PC-3 (cell line): ENCODE data around the gene CHD2. TPM values are rescaled to one million over a fixed set of nuclear protein-coding genes. Genes with fewer than 3 reads are reported as not detected.
A peak's percentile ranks its signal among the peaks of the same experiment; 100 is the strongest.

Experiments
- ATAC-seq: fragments of 200-7000 bp; cut with Tn5 transposase; 2 replicates; pipeline ENCODE4 v1.9.1; 2020; ENCODE audit warnings: mild to moderate bottlenecking, moderate library complexity
- BruUV-seq: library from RNA; stranded (reverse); fragments of 400-500 nt; replicated peaks from 2 replicates; lab custom pipeline; 2021; lab: Mats Ljungman, UMichigan
- CTCF ChIA-PET: fragments of 300-600 bp; sonication (Branson Sonifier 250); formaldehyde crosslinking; loops from one replicate; lab custom pipeline; 2022; ENCODE audit warnings: antibody characterized with exemption; lab: Charles Lee
- POLR2A ChIA-PET: fragments of 300-600 bp; sonication (Branson Sonifier 250); formaldehyde crosslinking; loops from one replicate; lab custom pipeline; 2022; ENCODE audit warnings: antibody characterized with exemption; ENCODE audit not compliant: unreplicated experiment; lab: Charles Lee
- DNase-seq: peaks from one replicate; pipeline ENCODE4 v3.0.0-alpha.2; 2015
- H2AFZ ChIP-seq: fragments of 300-600 bp; sonication (generic); 2 replicates; pipeline ENCODE4 v1.6.0; 2016; ENCODE audit warnings: antibody characterized with exemption, low read length
- H3F3A ChIP-seq: fragments of 300-600 bp; sonication (generic); one replicate; pipeline ENCODE4 v1.6.0; 2017; ENCODE audit warnings: antibody characterized with exemption, low read length, control low read depth, mild to moderate bottlenecking; ENCODE audit not compliant: unreplicated experiment
- H3K27ac ChIP-seq: fragments of 300-600 bp; sonication (generic); 2 replicates; pipeline ENCODE4 v1.5.1; 2016; ENCODE audit warnings: mild to moderate bottlenecking, low read length
- H3K27me3 ChIP-seq: fragments of 300-600 bp; sonication (generic); 2 replicates; pipeline ENCODE4 v1.6.1; 2016; ENCODE audit warnings: low read length, mixed read lengths
- H3K36me3 ChIP-seq: fragments of 300-600 bp; sonication (generic); 2 replicates; pipeline ENCODE4 v1.6.1; 2016; ENCODE audit warnings: low read depth, mixed run types, low read length, mixed read lengths
- H3K4me1 ChIP-seq: fragments of 300-600 bp; sonication (generic); 2 replicates; pipeline ENCODE4 v1.5.1; 2016; ENCODE audit warnings: low read length; ENCODE audit not compliant: insufficient read depth
- H3K4me2 ChIP-seq: fragments of 300-600 bp; sonication (generic); 2 replicates; pipeline ENCODE4 v1.6.0; 2016; ENCODE audit warnings: low read length
- H3K4me3 ChIP-seq: fragments of 300-600 bp; sonication (generic); 2 replicates; pipeline ENCODE4 v1.5.1; 2016; ENCODE audit warnings: mild to moderate bottlenecking, low read length, mixed read lengths
- H3K79me2 ChIP-seq: fragments of 300-600 bp; sonication (generic); 2 replicates; pipeline ENCODE4 v1.6.1; 2017; ENCODE audit warnings: low read length, mixed read lengths
- H3K9ac ChIP-seq: fragments of 300-600 bp; sonication (generic); 2 replicates; pipeline ENCODE4 v1.6.0; 2016; ENCODE audit warnings: mild to moderate bottlenecking, low read length
- H3K9me2 ChIP-seq: fragments of 300-600 bp; sonication (generic); replicated peaks from 2 replicates; pipeline ENCODE4 v1.6.1; 2016; ENCODE audit warnings: mixed run types, low read length, mixed read lengths
- H3K9me3 ChIP-seq: fragments of 300-600 bp; sonication (generic); 2 replicates; pipeline ENCODE4 v1.6.1; 2016; ENCODE audit warnings: low read length, mixed read lengths
- H4K20me1 ChIP-seq: fragments of 300-600 bp; sonication (generic); 2 replicates; pipeline ENCODE4 v1.6.1; 2016; ENCODE audit warnings: low read length, mixed read lengths
- EZH2 ChIP-seq: fragments of 300-600 bp; sonication (generic); IDR thresholded peaks from one replicate; pipeline ENCODE4 v1.6.1; 2017; ENCODE audit warnings: antibody characterized with exemption, mild to moderate bottlenecking, low read length; ENCODE audit not compliant: unreplicated experiment
- EZH2phosphoT487 ChIP-seq: fragments of 300-600 bp; sonication (generic); IDR thresholded peaks from 2 replicates; pipeline ENCODE4 v1.6.1; 2018; ENCODE audit warnings: mild to moderate bottlenecking, antibody characterized with exemption, low read length, borderline replicate concordance
- intact Hi-C: fragments of 100-400 bp; cut with micrococcal nuclease; formaldehyde crosslinking; loops from 2 replicates; pipeline ENCODE4 v1.9.0; 2023
- total RNA-seq: library from RNA; depleted of rRNA; stranded (reverse); fragments of >200 nt; gene quantifications from 2 replicates; pipeline ENCODE4 v1.2.3, GENCODE V29; 2014
- TF ChIP-seq, protein P1 (sequence below): fragments of 300-600 bp; sonication (generic); conservative IDR thresholded peaks from 2 replicates; pipeline ENCODE4 v1.5.1; 2017; ENCODE audit warnings: antibody characterized with exemption, low read depth, mild to moderate bottlenecking, low read length

The CHD2 gene
- total RNA-seq, 1 experiment from 2014 or later, result 42.7 TPM

- Histone ChIP-seq H3K9ac (no peak overlapping the region), H4K20me1 (no peaks in the 10 kb centered on the region), H3K4me1 (no peaks in the 10 kb centered on the region), H3K4me2 (no peak overlapping the region), H3K9me3 (no peaks in the 10 kb centered on the region), H3K4me3 (no peak overlapping the region), H3K27me3 (no peaks in the 10 kb centered on the region), H3F3A (no peaks in the 10 kb centered on the region), H3K27ac (no peak overlapping the region), H3K79me2 (peaks cover 7% of the 10 kb centered on the region; the same call in 1 of the 2 replicates), H2AFZ (no peak overlapping the region), H3K36me3 (peaks cover 61% of the 10 kb centered on the region), H3K9me2 (no peaks in the 10 kb centered on the region)
- intact Hi-C loops, result no loop called here
- DNase-seq, result no peak
- TSS peak; percentile 25 for BruUV-seq
- CTCF ChIA-PET, result no interaction called here
- TF ChIP-seq, protein P1, sequence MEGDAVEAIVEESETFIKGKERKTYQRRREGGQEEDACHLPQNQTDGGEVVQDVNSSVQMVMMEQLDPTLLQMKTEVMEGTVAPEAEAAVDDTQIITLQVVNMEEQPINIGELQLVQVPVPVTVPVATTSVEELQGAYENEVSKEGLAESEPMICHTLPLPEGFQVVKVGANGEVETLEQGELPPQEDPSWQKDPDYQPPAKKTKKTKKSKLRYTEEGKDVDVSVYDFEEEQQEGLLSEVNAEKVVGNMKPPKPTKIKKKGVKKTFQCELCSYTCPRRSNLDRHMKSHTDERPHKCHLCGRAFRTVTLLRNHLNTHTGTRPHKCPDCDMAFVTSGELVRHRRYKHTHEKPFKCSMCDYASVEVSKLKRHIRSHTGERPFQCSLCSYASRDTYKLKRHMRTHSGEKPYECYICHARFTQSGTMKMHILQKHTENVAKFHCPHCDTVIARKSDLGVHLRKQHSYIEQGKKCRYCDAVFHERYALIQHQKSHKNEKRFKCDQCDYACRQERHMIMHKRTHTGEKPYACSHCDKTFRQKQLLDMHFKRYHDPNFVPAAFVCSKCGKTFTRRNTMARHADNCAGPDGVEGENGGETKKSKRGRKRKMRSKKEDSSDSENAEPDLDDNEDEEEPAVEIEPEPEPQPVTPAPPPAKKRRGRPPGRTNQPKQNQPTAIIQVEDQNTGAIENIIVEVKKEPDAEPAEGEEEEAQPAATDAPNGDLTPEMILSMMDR, result no peak
- TF ChIP-seq EZH2, result no peak
- TF ChIP-seq EZH2phosphoT487, result no peak
- no peak for ATAC-seq
- POLR2A ChIA-PET, result no interaction called here
Measured at GRCh38 chr15:93024716-93025624, 124.8 kb downstream of the CHD2 start.

- intact Hi-C loops, result no loop called here
- ChIA-PET POLR2A (no interaction called here), CTCF (no interaction called here)
- Histone ChIP-seq H3K9ac (no peak overlapping the region), H3K4me2 (no peak overlapping the region), H3K27ac (no peak overlapping the region), H3K4me3 (no peak overlapping the region), H3K9me3 (no peaks in the 10 kb centered on the region), H3K36me3 (peaks cover 55% of the 10 kb centered on the region), H2AFZ (no peak overlapping the region), H3F3A (no peaks in the 10 kb centered on the region), H3K27me3 (no peaks in the 10 kb centered on the region), H3K79me2 (peaks cover 7% of the 10 kb centered on the region; the same call in 1 of the 2 replicates), H3K9me2 (no peaks in the 10 kb centered on the region), H4K20me1 (no peaks in the 10 kb centered on the region), H3K4me1 (no peaks in the 10 kb centered on the region)
- DNase-seq, result no peak
- TF ChIP-seq EZH2phosphoT487 (no peak), EZH2 (no peak)
- TF ChIP-seq, protein P1, result no peak
- ATAC-seq, result no peak
- no TSS peak for BruUV-seq
Measured at GRCh38 chr15:93025625-93025982, 125.5 kb downstream of the CHD2 start.

- Histone ChIP-seq H3K9me3 (no peaks in the 10 kb centered on the region), H4K20me1 (no peaks in the 10 kb centered on the region), H3K9ac (no peak overlapping the region), H2AFZ (no peak overlapping the region), H3K4me2 (no peak overlapping the region), H3K36me3 (peaks cover 47% of the 10 kb centered on the region), H3F3A (no peaks in the 10 kb centered on the region), H3K27me3 (no peaks in the 10 kb centered on the region), H3K9me2 (no peaks in the 10 kb centered on the region), H3K4me3 (no peak overlapping the region), H3K27ac (no peak overlapping the region), H3K79me2 (peaks cover 7% of the 10 kb centered on the region; the same call in 1 of the 2 replicates), H3K4me1 (no peaks in the 10 kb centered on the region)
- ChIA-PET CTCF (no interaction called here), POLR2A (no interaction called here)
- TF ChIP-seq EZH2phosphoT487 (no peak), EZH2 (no peak)
- TF ChIP-seq, protein P1, result no peak
- no TSS peak for BruUV-seq
- no peak for DNase-seq
- intact Hi-C loops, result no loop called here
- no peak for ATAC-seq
Measured at GRCh38 chr15:93026380-93026817, 126.3 kb downstream of the CHD2 start.
